HUES48 (cell line): ENCODE data around the gene SOCS1.
"Not testable (repeated sequence)": the region's sequence is repeated elsewhere in the genome, so short reads cannot be mapped to it uniquely, and the experiment has no call there.

ENCODE experiments used
- H3K27ac ChIP-seq: one replicate; pipeline ENCODE4 v1.7.0; 2013; ENCODE audit warnings: low read depth, low read length, inconsistent platforms
- H3K27me3 ChIP-seq: 2 replicates; pipeline ENCODE4 v1.6.1; 2013; ENCODE audit warnings: mild to moderate bottlenecking, low read length; ENCODE audit not compliant: control insufficient read depth, insufficient read depth
- H3K36me3 ChIP-seq: 2 replicates; pipeline ENCODE4 v1.6.1; 2013; ENCODE audit warnings: low read length; ENCODE audit not compliant: control insufficient read depth, insufficient read depth
- H3K4me1 ChIP-seq: 2 replicates; pipeline ENCODE4 v1.6.1; 2013; ENCODE audit warnings: mild to moderate bottlenecking, low read length; ENCODE audit not compliant: control insufficient read depth, insufficient read depth
- H3K4me3 ChIP-seq: 2 replicates; pipeline ENCODE4 v1.5.1; 2013; ENCODE audit warnings: mild to moderate bottlenecking, low read depth, low read length
- H3K9ac ChIP-seq: 2 replicates; pipeline ENCODE4 v1.6.1; 2013; ENCODE audit warnings: mild to moderate bottlenecking, low read depth, low read length, moderate library complexity
- H3K9me3 ChIP-seq: 2 replicates; pipeline ENCODE4 v1.6.1; 2013; ENCODE audit warnings: low read length; ENCODE audit not compliant: control insufficient read depth, insufficient read depth

The SOCS1 gene

GRCh38 chr16:11229432-11229831 is 26.6 kb downstream of the SOCS1 start:
- no peaks in the 10 kb centered on the region for H3K9me3 ChIP-seq
- H3K9ac ChIP-seq: no peak overlapping the region
- H3K27ac ChIP-seq: no peak overlapping the region
- H3K27me3 ChIP-seq: peaks cover 4% of the 10 kb centered on the region; the same call in 1 of the 2 replicates
- no peaks in the 10 kb centered on the region for H3K36me3 ChIP-seq
- no peak overlapping the region for H3K4me3 ChIP-seq
- H3K4me1 ChIP-seq: 0 out of 2 replicates have a peak, but pooled peaks cover 6% of the 10 kb centered on the region

GRCh38 chr16:11225677-11226549 is 30.1 kb downstream of the SOCS1 start:
- no peaks in the 10 kb centered on the region for H3K4me1 ChIP-seq

DNA sequence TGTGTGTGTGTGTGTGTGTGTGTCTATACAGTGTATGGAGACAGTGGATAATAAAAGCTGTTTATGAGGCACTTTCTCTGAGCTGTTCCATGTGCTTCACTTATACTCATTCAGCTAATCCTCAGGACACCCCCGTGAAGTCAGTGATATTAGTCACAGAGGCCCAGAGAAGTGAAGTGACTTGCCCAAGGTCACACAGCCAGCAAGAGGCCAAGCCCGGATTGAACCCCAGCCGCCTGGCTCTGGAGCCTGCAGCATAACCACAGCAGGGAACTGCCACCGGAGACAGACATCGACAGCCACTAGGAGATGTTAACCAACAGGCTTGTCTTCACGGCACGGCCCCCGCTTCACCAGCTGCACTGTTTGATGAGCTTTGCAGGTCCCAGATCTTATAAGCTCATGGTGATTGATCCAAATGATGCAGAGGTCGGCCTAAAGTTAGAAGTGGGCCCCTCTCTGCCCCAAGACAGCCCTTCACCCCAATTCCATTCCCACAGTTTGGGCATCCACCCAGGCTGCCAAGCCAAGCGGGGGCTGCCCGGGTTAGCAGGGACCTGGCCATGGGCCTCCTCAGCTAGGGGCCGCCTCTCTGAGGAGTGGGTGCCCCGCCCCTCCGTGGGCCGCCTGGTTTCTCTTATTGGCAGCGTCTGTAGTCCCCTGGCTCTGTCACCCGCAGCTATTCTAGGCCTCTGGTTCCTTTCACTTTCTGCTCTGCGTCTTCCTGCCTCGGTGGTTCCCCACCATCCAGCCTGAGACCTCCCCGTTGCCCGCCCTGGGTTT is 30.9 kb downstream of the SOCS1 start:
- H3K27me3 ChIP-seq: no peaks in the 10 kb centered on the region
- H3K4me3 ChIP-seq: no peak overlapping the region
- H3K36me3 ChIP-seq: no peaks in the 10 kb centered on the region
- no peak overlapping the region for H3K27ac ChIP-seq
- H3K9me3 ChIP-seq: no peaks in the 10 kb centered on the region
- H3K9ac ChIP-seq: no peak overlapping the region
- H3K4me1 ChIP-seq: no peaks in the 10 kb centered on the region

More at GRCh38 chr16:11225677-11226549, 30.1 kb downstream of the SOCS1 start:
- no peaks in the 10 kb centered on the region for H3K27me3 ChIP-seq
- H3K9ac ChIP-seq: no peak overlapping the region
- no peaks in the 10 kb centered on the region for H3K36me3 ChIP-seq
- H3K27ac ChIP-seq: no peak overlapping the region
- H3K9me3 ChIP-seq: no peaks in the 10 kb centered on the region
- no peak overlapping the region for H3K4me3 ChIP-seq

DNA sequence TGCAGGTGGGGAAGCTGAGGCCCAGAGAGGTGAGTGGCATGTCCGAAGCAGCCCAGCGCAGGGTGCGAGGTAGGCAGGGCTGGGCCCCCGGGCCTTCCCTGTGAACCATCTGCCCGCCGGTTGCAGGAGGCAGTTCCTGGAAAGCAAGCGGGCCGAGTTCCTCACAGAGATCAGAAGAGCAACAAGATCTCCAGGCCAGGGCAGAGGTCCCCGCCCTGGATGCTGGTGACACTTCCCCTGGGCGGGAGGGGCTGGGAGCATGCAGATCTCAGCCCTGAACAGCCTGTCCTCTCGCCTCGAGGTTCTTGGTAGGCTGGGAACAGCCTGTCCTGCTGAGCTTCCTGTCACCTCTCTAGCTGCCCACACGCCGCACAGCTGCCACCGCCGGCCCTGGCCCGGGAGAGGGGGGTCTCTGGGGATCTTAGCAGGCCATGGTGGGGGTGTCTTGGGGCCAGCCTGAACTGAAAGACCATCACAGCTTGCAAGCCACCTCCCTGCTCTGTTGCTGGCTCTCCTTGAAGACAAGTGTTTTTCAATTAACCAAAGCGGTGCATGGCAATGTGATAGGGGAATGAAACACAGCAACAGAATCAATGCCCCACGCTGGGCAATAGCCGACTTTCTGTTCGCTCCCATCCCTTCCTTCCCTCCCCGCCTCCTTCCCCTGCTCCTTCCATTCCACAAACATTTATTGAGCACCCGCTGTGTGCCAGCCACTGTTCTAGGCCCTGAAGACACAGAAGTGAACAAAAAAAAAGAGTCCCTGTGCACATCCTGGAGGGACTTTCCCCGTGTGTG is 31.7 kb downstream of the SOCS1 start:
- H3K27ac ChIP-seq: no peak overlapping the region
- H3K9ac ChIP-seq: no peak overlapping the region
- H3K27me3 ChIP-seq: no peaks in the 10 kb centered on the region
- H3K36me3 ChIP-seq: no peaks in the 10 kb centered on the region
- no peak overlapping the region for H3K4me3 ChIP-seq
- no peaks in the 10 kb centered on the region for H3K4me1 ChIP-seq
- peaks cover 1% of the 10 kb centered on the region for H3K9me3 ChIP-seq

DNA sequence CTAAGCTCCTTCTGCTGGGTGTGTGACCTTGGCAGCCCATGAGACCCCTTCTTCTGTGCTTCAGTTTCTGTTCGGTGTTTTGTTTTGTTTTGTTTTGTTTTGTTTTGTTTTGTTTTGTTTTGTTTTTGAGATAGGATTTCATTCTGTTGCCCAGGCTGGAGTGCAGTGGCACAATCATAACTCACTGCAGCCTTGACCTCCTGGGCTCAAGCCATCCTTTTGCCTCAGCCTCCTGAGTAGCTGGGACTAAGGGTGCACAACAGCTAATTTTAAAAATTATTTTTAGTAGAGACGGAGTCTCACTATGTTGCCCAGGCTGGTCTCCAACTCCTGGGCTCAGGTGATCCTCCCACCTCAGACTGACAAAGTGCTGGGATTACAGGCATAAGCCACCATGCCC is 35.5 kb downstream of the SOCS1 start:
- H3K27me3 ChIP-seq, H3K4me3 ChIP-seq, H3K4me1 ChIP-seq, H3K27ac ChIP-seq, H3K9ac ChIP-seq, H3K36me3 ChIP-seq: not testable (repeated sequence)
- peaks cover 14% of the 10 kb centered on the region for H3K9me3 ChIP-seq

GRCh38 chr16:11219178-11219577 is 36.8 kb downstream of the SOCS1 start:
- Histone ChIP-seq H3K4me3 (no peak overlapping the region), H3K4me1 (no peaks in the 10 kb centered on the region), H3K9me3 (peaks cover 14% of the 10 kb centered on the region), H3K27ac (no peak overlapping the region), H3K9ac (no peak overlapping the region), H3K27me3 (no peaks in the 10 kb centered on the region), H3K36me3 (no peaks in the 10 kb centered on the region)

DNA sequence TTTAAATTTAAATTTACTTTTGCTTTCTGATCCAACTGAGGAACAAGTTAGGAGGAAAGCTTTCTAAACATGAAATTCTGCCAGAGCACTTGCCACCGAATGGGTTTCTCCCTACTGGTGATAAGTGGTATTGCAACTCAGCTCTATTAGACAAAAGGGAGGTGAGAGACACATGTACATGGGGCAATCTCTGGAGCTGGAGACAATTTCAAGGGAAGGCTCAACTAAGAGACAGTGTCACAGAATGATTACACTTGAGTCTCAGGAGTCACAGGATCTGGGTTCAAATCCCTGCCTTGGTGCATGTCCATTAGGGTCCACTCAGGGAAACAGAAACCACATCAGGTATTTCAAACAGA is 37.4 kb downstream of the SOCS1 start:
- Histone ChIP-seq H3K9ac (no peak overlapping the region), H3K9me3 (peaks cover 14% of the 10 kb centered on the region), H3K27me3 (no peaks in the 10 kb centered on the region), H3K36me3 (no peaks in the 10 kb centered on the region), H3K4me1 (no peaks in the 10 kb centered on the region), H3K4me3 (no peak overlapping the region), H3K27ac (no peak overlapping the region)

GRCh38 chr16:11217651-11218603 is 38.1 kb downstream of the SOCS1 start:
- Histone ChIP-seq H3K4me3 (no peak overlapping the region), H3K4me1 (no peaks in the 10 kb centered on the region), H3K9ac (no peak overlapping the region), H3K27me3 (no peaks in the 10 kb centered on the region), H3K9me3 (peaks cover 14% of the 10 kb centered on the region), H3K36me3 (no peaks in the 10 kb centered on the region), H3K27ac (no peak overlapping the region)

DNA sequence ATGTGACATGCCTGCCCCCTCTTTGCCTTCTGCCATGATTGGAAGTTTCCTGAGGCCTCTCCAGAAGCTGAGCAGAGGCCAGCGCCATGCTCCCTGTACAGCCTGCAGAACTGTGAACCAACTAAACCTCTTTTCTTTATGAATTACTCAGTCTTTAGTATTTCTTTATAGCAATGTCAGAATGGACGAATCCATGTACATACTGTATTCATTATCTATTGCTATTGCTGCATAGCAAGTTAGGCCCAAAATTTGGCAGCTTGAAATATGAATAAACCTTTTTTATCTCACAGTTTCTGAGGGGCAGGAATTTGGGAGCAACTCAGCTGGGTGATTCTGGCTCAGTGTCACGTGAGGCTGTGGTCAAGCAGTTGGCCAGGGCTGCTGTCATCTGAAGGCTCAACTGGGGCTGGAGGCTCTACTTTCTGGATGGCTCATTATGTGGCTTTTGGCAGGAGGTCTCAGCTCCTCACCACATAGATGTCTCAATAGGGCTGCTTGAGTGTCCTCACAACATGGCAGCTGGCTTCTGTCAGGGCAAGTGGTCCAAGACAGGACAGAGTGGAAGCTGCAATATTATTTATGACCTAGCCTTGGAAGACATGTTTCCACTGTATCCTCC is 40.0 kb downstream of the SOCS1 start:
- H3K27me3 ChIP-seq: no peaks in the 10 kb centered on the region
- no peaks in the 10 kb centered on the region for H3K4me1 ChIP-seq
- no peaks in the 10 kb centered on the region for H3K36me3 ChIP-seq
- H3K4me3 ChIP-seq: no peak overlapping the region
- H3K9ac ChIP-seq: no peak overlapping the region
- H3K9me3 ChIP-seq: peaks cover 14% of the 10 kb centered on the region
- H3K27ac ChIP-seq: no peak overlapping the region

DNA sequence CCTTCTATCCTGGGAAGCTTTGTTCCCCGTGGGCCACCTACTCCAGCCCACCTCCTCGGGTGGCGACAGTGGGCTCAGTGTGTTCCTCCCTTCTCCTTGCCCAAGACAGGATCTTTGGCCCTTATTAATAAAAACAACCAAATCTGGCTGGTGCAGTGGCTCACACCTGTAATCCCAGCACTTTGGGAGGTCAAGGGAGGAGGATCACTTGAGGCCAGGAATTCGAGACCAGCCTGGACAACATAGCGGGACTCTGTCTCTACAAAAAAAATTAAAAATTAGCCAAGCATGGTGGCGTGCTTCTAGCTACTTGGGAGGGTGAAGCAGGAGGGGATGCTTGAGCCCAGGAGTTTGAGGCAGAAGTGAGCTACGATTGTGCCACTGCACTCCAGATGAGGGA is 42.2 kb downstream of the SOCS1 start:
- Histone ChIP-seq H3K27ac (no peak overlapping the region), H3K9ac (no peak overlapping the region), H3K9me3 (peaks cover 8% of the 10 kb centered on the region), H3K4me3 (no peak overlapping the region), H3K27me3 (no peaks in the 10 kb centered on the region), H3K4me1 (no peaks in the 10 kb centered on the region), H3K36me3 (no peaks in the 10 kb centered on the region)
